Trophoblast cell (in vitro differentiated cells and primary cell): ENCODE results near the gene MPEG1. TPM values are rescaled to one million over a fixed set of nuclear protein-coding genes. Genes with fewer than 3 reads are reported as not detected.

Experiments
- DNase-seq, 2 donors: peaks; one replicate each; pipeline ENCODE4 v3.0.0-alpha.2; 2016
- H2AFZ ChIP-seq: 2 replicates; pipeline ENCODE4 v1.6.1; 2013; ENCODE audit warnings: low read length, moderate library complexity, mild to moderate bottlenecking; ENCODE audit not compliant: insufficient read depth, poor library complexity
- H2AK5ac ChIP-seq: 2 replicates; pipeline ENCODE4 v1.6.1; 2013; ENCODE audit warnings: mild to moderate bottlenecking, low read length
- H2BK120ac ChIP-seq: 2 replicates; pipeline ENCODE4 v1.6.1; 2013; ENCODE audit warnings: low read length, mild to moderate bottlenecking, moderate library complexity; ENCODE audit not compliant: insufficient read depth, poor library complexity
- H2BK12ac ChIP-seq: 2 replicates; pipeline ENCODE4 v1.6.1; 2013; ENCODE audit warnings: mild to moderate bottlenecking, low read length, moderate library complexity
- H2BK5ac ChIP-seq: 2 replicates; pipeline ENCODE4 v1.6.1; 2013; ENCODE audit warnings: low read length, low read depth, moderate library complexity, mild to moderate bottlenecking; ENCODE audit not compliant: poor library complexity
- H3K14ac ChIP-seq: 2 replicates; pipeline ENCODE4 v1.6.1; 2013; ENCODE audit warnings: mild to moderate bottlenecking, low read length
- H3K18ac ChIP-seq: 2 replicates; pipeline ENCODE4 v1.6.1; 2013; ENCODE audit warnings: mild to moderate bottlenecking, low read length
- H3K23ac ChIP-seq: 2 replicates; pipeline ENCODE4 v1.6.1; 2013; ENCODE audit warnings: low read length
- H3K27ac ChIP-seq: 2 replicates; pipeline ENCODE4 v1.5.1; 2013; ENCODE audit warnings: low read depth, mild to moderate bottlenecking, inconsistent platforms, low read length, moderate library complexity
- H3K27me3 ChIP-seq: 2 replicates; pipeline ENCODE4 v1.6.1; 2013; ENCODE audit warnings: inconsistent platforms, mild to moderate bottlenecking, low read length, moderate library complexity; ENCODE audit not compliant: insufficient read depth
- H3K36me3 ChIP-seq, 2 experiments: 1 replicate in 1 of 2; 2 replicates in 1 of 2; pipeline ENCODE4 v1.6.1; 2013; ENCODE audit warnings: low read length in 2 of 2, mild to moderate bottlenecking in 2 of 2, moderate library complexity in 1 of 2; ENCODE audit not compliant: insufficient read depth in 2 of 2, control insufficient read depth in 1 of 2
- H3K4ac ChIP-seq: 2 replicates; pipeline ENCODE4 v1.6.1; 2013; ENCODE audit warnings: low read depth, mild to moderate bottlenecking, low read length, moderate library complexity
- H3K4me1 ChIP-seq, 2 experiments: 1 replicate in 1 of 2; 2 replicates in 1 of 2; pipeline ENCODE4 v1.6.1; 2013; ENCODE audit warnings: low read length in 2 of 2, mild to moderate bottlenecking in 2 of 2, moderate library complexity in 1 of 2; ENCODE audit not compliant: insufficient read depth in 2 of 2, control insufficient read depth in 1 of 2
- H3K4me2 ChIP-seq: 2 replicates; pipeline ENCODE4 v1.6.1; 2013; ENCODE audit warnings: inconsistent platforms, mild to moderate bottlenecking, low read length, moderate library complexity
- H3K4me3 ChIP-seq: 2 replicates; pipeline ENCODE4 v1.5.1; 2013; ENCODE audit warnings: mild to moderate bottlenecking, low read depth, low read length, inconsistent platforms
- H3K79me1 ChIP-seq: one replicate; pipeline ENCODE4 v1.6.1; 2013; ENCODE audit warnings: low read length
- H3K79me2 ChIP-seq: 2 replicates; pipeline ENCODE4 v1.6.1; 2013; ENCODE audit warnings: low read length, mild to moderate bottlenecking; ENCODE audit not compliant: control insufficient read depth, insufficient read depth, poor library complexity
- H3K9ac ChIP-seq: 2 replicates; pipeline ENCODE4 v1.6.1; 2013; ENCODE audit warnings: mild to moderate bottlenecking, low read length
- H3K9me3 ChIP-seq: 2 replicates; pipeline ENCODE4 v1.6.1; 2013; ENCODE audit warnings: low read depth, mild to moderate bottlenecking, control low read depth, inconsistent platforms, low read length; ENCODE audit not compliant: insufficient read depth
- H4K12ac ChIP-seq: 2 replicates; pipeline ENCODE4 v1.6.1; 2013; ENCODE audit warnings: low read depth, mild to moderate bottlenecking, low read length, moderate library complexity
- H4K8ac ChIP-seq: 2 replicates; pipeline ENCODE4 v1.6.1; 2013; ENCODE audit warnings: low read depth, mild to moderate bottlenecking, low read length, moderate library complexity
- H4K91ac ChIP-seq: one replicate; pipeline ENCODE4 v1.6.1; 2013; ENCODE audit warnings: low read depth, mild to moderate bottlenecking, low read length, moderate library complexity
- WGBS: extraction: QIAGEN DNeasy Blood & Tissue Kit; methylation state at CpG from one replicate; pipeline ENCODE4 v1.1.7; 2013; ENCODE audit warnings: missing lambda C conversion rate; ENCODE audit not compliant: insufficient read length, insufficient coverage; ENCODE audit errors: extremely low coverage; 5-methylcytosine and 5-hydroxymethylcytosine counted together
- polyA plus RNA-seq: library from polyadenylated mRNA; stranded (reverse); fragments of 200-250 nt; gene quantifications from 2 replicates; pipeline ENCODE4 v1.2.3, GENCODE V29; 2013

Gene MPEG1
- polyA plus RNA-seq = not detected in 2 replicates

- WGBS = no CpG with 5 or more reads among the region's 10 CpGs
- Histone ChIP-seq H3K79me2 (no peaks in the 10 kb centered on the region), H2BK12ac (no peak within 1 kb of the TSS), H2BK5ac (no peak within 1 kb of the TSS), H3K23ac (no peak within 1 kb of the TSS), H3K4me3 (no peak within 1 kb of the TSS), H3K79me1 (no peaks in the 10 kb centered on the region), H3K27me3 (no peaks in the 10 kb centered on the region), H3K4ac (no peak within 1 kb of the TSS), H4K12ac (no peak within 1 kb of the TSS), H2AFZ (no peak within 1 kb of the TSS), H3K9me3 (no peaks in the 10 kb centered on the region), H3K36me3 (no peaks in the 10 kb centered on the region), H3K18ac (no peak within 1 kb of the TSS), H2BK120ac (no peak within 1 kb of the TSS), H3K4me2 (no peak within 1 kb of the TSS), H3K27ac (no peak within 1 kb of the TSS), H4K91ac (no peak within 1 kb of the TSS), H3K4me1 (no peaks in the 10 kb centered on the region), H3K9ac (no peak within 1 kb of the TSS), H2AK5ac (no peak within 1 kb of the TSS), H4K8ac (no peak within 1 kb of the TSS), H3K14ac (no peak within 1 kb of the TSS)
- DNase-seq = peak in 1 of 2 donors; percentile 26
These were observed at the start of gene MPEG1 for GRCh38 chr11:59212744-59213631. TSS of gene MPEG1 (minus strand) at chr11:59212927. CDS start at chr11:59212865, 62 bp downstream.

- no peak overlapping the region for H3K4ac ChIP-seq
- no peak overlapping the region for H2BK12ac ChIP-seq
- no peaks in the 10 kb centered on the region for H3K27me3 ChIP-seq
- no peak overlapping the region for H4K91ac ChIP-seq
- no peaks in the 10 kb centered on the region for H3K79me2 ChIP-seq
- H3K36me3 ChIP-seq = no peaks in the 10 kb centered on the region
- no peak overlapping the region for H2BK5ac ChIP-seq
- no peak overlapping the region for H2BK120ac ChIP-seq
- H3K79me1 ChIP-seq = no peaks in the 10 kb centered on the region
- no peak overlapping the region for H3K18ac ChIP-seq
- no peak overlapping the region for H3K4me3 ChIP-seq
- H3K4me1 ChIP-seq = peaks cover 0 to 3% of the 10 kb centered on the region in 2 experiments
- no peak overlapping the region for H3K4me2 ChIP-seq
- peak in 1 of 2 donors; percentile 40 for DNase-seq
- no peak overlapping the region for H3K9ac ChIP-seq
- no peak overlapping the region for H3K27ac ChIP-seq
- H2AFZ ChIP-seq = no peak overlapping the region
- H3K23ac ChIP-seq = no peak overlapping the region
- WGBS = no CpG with 5 or more reads among the region's 7 CpGs
- no peak overlapping the region for H4K8ac ChIP-seq
- peaks cover 5% of the 10 kb centered on the region for H3K9me3 ChIP-seq
- no peak overlapping the region for H2AK5ac ChIP-seq
- no peak overlapping the region for H3K14ac ChIP-seq
- H4K12ac ChIP-seq = no peak overlapping the region
These were observed 49.6 kb upstream of the MPEG1 start for GRCh38 chr11:59262177-59262818.

GRCh38 chr11:59261150-59261549, 48.4 kb upstream of the MPEG1 start:
- H2BK5ac ChIP-seq = no peak overlapping the region
- H3K27me3 ChIP-seq = no peaks in the 10 kb centered on the region
- no peak overlapping the region for H3K23ac ChIP-seq
- H2AK5ac ChIP-seq = no peak overlapping the region
- H3K4ac ChIP-seq = no peak overlapping the region
- H3K79me2 ChIP-seq = no peaks in the 10 kb centered on the region
- H4K12ac ChIP-seq = no peak overlapping the region
- no peaks in the 10 kb centered on the region for H3K36me3 ChIP-seq
- H3K9me3 ChIP-seq = peaks cover 4% of the 10 kb centered on the region
- H2AFZ ChIP-seq = no peak overlapping the region
- WGBS = no CpG with 5 or more reads among the region's 2 CpGs
- H3K4me2 ChIP-seq = no peak overlapping the region
- H3K79me1 ChIP-seq = no peaks in the 10 kb centered on the region
- no peak overlapping the region for H3K14ac ChIP-seq
- H3K27ac ChIP-seq = no peak overlapping the region
- H3K18ac ChIP-seq = no peak overlapping the region
- H2BK12ac ChIP-seq = no peak overlapping the region
- H4K8ac ChIP-seq = no peak overlapping the region
- no peak overlapping the region for H2BK120ac ChIP-seq
- H3K4me3 ChIP-seq = no peak overlapping the region
- H4K91ac ChIP-seq = no peak overlapping the region
- no peaks in the 10 kb centered on the region for H3K4me1 ChIP-seq
- no peak overlapping the region for H3K9ac ChIP-seq
- peak; percentile 75 to 92 for DNase-seq

- Histone ChIP-seq H2AK5ac (no peak overlapping the region), H4K8ac (no peak overlapping the region), H2BK12ac (no peak overlapping the region), H3K4me1 (peaks cover 3% of the 10 kb centered on the region in 2 experiments), H3K79me2 (no peaks in the 10 kb centered on the region), H4K91ac (no peak overlapping the region), H3K36me3 (no peaks in the 10 kb centered on the region), H3K79me1 (no peaks in the 10 kb centered on the region), H3K9me3 (peaks cover 4% of the 10 kb centered on the region), H4K12ac (no peak overlapping the region), H3K4ac (no peak overlapping the region), H2BK120ac (no peak overlapping the region), H3K18ac (no peak overlapping the region), H2BK5ac (no peak overlapping the region), H3K14ac (no peak overlapping the region), H2AFZ (no peak overlapping the region), H3K4me2 (no peak overlapping the region), H3K27ac (no peak overlapping the region), H3K27me3 (no peaks in the 10 kb centered on the region), H3K23ac (no peak overlapping the region), H3K9ac (no peak overlapping the region), H3K4me3 (no peak overlapping the region)
- no peak for DNase-seq
- no CpG with 5 or more reads among the region's 9 CpGs for WGBS
These were observed 47.2 kb upstream of the MPEG1 start for GRCh38 chr11:59259867-59260475.
